Adrenal gland (tissue), 12 donors: ENCODE results near the gene COX20. TPM values are rescaled to one million over a fixed set of nuclear protein-coding genes. Genes with fewer than 3 reads are reported as not detected.

Experiments
- DNase-seq, 7 donors: peaks; one replicate each; pipeline ENCODE4 v3.0.0-alpha.2; 2019 to 2020
- H3K27ac ChIP-seq, 5 donors: fragments of 200-600 bp; sonication (generic) in 4 of 5; 1 replicate in 3 of 5; 2 replicates in 2 of 5; pipeline versions ENCODE4 v1.5.1 to v1.8.0; 2016 to 2020; ENCODE audit warnings: mild to moderate bottlenecking in 1 of 5
- H3K27me3 ChIP-seq: fragments of 200-600 bp; 2 replicates; pipeline ENCODE4 v1.8.0; 2021
- H3K36me3 ChIP-seq, 2 donors: fragments of 200-600 bp; replicated peaks in 1 of 2; 1 replicate in 1 of 2; 2 replicates in 1 of 2; pipeline versions ENCODE4 v1.5.1 to v1.8.0; 2018 to 2022
- H3K4me1 ChIP-seq, 2 donors: fragments of 200-600 bp; replicated peaks in 1 of 2; 1 replicate in 1 of 2; 2 replicates in 1 of 2; pipeline versions ENCODE4 v1.5.1 to v1.8.0; 2018 to 2021
- H3K4me3 ChIP-seq, 4 donors: fragments of 200-600 bp; sonication (generic) in 3 of 4; one replicate each; pipeline ENCODE4 v1.5.1; 2016 to 2018
- H3K9me3 ChIP-seq, 3 donors: fragments of 200-600 bp; sonication (generic) in 1 of 3; replicated peaks in 1 of 3; 1 replicate in 2 of 3; 2 replicates in 1 of 3; pipeline versions ENCODE4 v1.5.1 to v1.8.0; 2016 to 2021
- POLR2A ChIP-seq, 2 donors: fragments of 450-650 bp; IDR thresholded peaks; one replicate each; pipeline ENCODE4 v1.6.1; 2017; ENCODE audit warnings: antibody characterized with exemption in 2 of 2, mild to moderate bottlenecking in 2 of 2, moderate library complexity in 1 of 2
- WGBS, 4 donors: extraction: QIAGEN DNeasy Blood & Tissue Kit in 2 of 4; methylation state at CpG; one replicate each; pipeline versions ENCODE4 v1.1.5 to v1.1.7; 2013 to 2017; 5-methylcytosine and 5-hydroxymethylcytosine counted together
- intact Hi-C, 2 donors: fragments of 100-400 bp; cut with DNase I; formaldehyde crosslinking; loops; one replicate each; pipeline versions ENCODE4 v1.14.1 to v1.15.0; 2022 to 2023
- polyA plus RNA-seq, 3 donors: library from polyadenylated mRNA; stranded (reverse); fragments of 200-250 nt in 2 of 3; fragments of 350-450 nt in 1 of 3; fragmentation: Illumina TruSeq in 1 of 3; extraction: RNeasy Lipid Tissue Mini Kit (QIAGEN cat#74804) in 1 of 3; gene quantifications; one replicate each; pipeline ENCODE4 v1.2.3, GENCODE V29; 2013 to 2014
- total RNA-seq, 9 donors: library from RNA; depleted of rRNA in 4 of 9; stranded (reverse); fragments of >200 nt in 4 of 9; fragments of 120-200 nt in 1 of 9; fragmentation: NEBNext Ultra II Directional in 1 of 9; extraction: Animal tissue kit (Norgen Biotek cat#: 25700) in 1 of 9; gene quantifications; one replicate each; pipeline versions ENCODE4 v1.1.0 to v1.2.4, GENCODE V29; 2013 to 2023
- TF ChIP-seq, protein P1 (sequence below), 6 experiments: fragments of 450-650 bp in 4 of 6; fragments of 200-600 bp in 2 of 6; sonication (generic) in 1 of 6; IDR thresholded peaks; 1 replicate in 5 of 6; 2 replicates in 1 of 6; pipeline versions ENCODE4 v1.5.1 to v1.8.0; 2016 to 2021; ENCODE audit warnings: antibody characterized with exemption in 6 of 6, mild to moderate bottlenecking in 2 of 6, moderate library complexity in 1 of 6
- donor health status: healthy with polysubstance abuse.
- donor health status: Bipolar disorder and iron deficiency.
- donor health status: DM: yes; HTN: yes; CAD: no.
- donor health status: DM: no; HTN: no; CAD: no.
- donor health status: DM: no; HTN: no; CAD: no.
- donor health status: DM: yes; HTN: yes; CAD: no.

Gene COX20
- total and polyA plus RNA-seq, 12 donors: 32.2 to 265 (median 46.2) TPM

GRCh38 chr1:244874974-244875579 is 39.6 kb downstream of the COX20 start:
- no peak overlapping the region for H3K27ac ChIP-seq
- intact Hi-C loops: loop anchor here in 1 of 2 donors (10.0 kb wide), 1 partner anchor 80 kb away; no protein-coding TSS in a partner anchor
- DNase-seq: no peak
- no peak overlapping the region for H3K4me3 ChIP-seq
- no peaks in the 10 kb centered on the region for H3K36me3 ChIP-seq
- no peak for TF ChIP-seq POLR2A (IDR thresholded peaks at IDR 0.05)
- TF ChIP-seq, protein P1, sequence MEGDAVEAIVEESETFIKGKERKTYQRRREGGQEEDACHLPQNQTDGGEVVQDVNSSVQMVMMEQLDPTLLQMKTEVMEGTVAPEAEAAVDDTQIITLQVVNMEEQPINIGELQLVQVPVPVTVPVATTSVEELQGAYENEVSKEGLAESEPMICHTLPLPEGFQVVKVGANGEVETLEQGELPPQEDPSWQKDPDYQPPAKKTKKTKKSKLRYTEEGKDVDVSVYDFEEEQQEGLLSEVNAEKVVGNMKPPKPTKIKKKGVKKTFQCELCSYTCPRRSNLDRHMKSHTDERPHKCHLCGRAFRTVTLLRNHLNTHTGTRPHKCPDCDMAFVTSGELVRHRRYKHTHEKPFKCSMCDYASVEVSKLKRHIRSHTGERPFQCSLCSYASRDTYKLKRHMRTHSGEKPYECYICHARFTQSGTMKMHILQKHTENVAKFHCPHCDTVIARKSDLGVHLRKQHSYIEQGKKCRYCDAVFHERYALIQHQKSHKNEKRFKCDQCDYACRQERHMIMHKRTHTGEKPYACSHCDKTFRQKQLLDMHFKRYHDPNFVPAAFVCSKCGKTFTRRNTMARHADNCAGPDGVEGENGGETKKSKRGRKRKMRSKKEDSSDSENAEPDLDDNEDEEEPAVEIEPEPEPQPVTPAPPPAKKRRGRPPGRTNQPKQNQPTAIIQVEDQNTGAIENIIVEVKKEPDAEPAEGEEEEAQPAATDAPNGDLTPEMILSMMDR (IDR thresholded peaks at IDR 0.05): no peak
- 78 to 82% (median 79%) methylated on average over 6 to 7 of the region's 7 CpGs for WGBS, 4 donors
- H3K27me3 ChIP-seq: no peaks in the 10 kb centered on the region
- H3K4me1 ChIP-seq: no peaks in the 10 kb centered on the region
- no peaks in the 10 kb centered on the region for H3K9me3 ChIP-seq

GRCh38 chr1:244876228-244876910 is 40.9 kb downstream of the COX20 start:
- intact Hi-C loops: loop anchor here in 1 of 2 donors (10.0 kb wide), 1 partner anchor 78 kb away; no protein-coding TSS in a partner anchor
- no peak for DNase-seq
- H3K27me3 ChIP-seq: no peaks in the 10 kb centered on the region
- no peaks in the 10 kb centered on the region for H3K36me3 ChIP-seq
- 88 to 91% (median 89%) methylated on average over 8 of the region's 8 CpGs for WGBS, 4 donors
- no peak overlapping the region for H3K27ac ChIP-seq
- H3K4me3 ChIP-seq: no peak overlapping the region
- TF ChIP-seq, protein P1 (IDR thresholded peaks at IDR 0.05): no peak
- no peak for TF ChIP-seq POLR2A (IDR thresholded peaks at IDR 0.05)
- no peaks in the 10 kb centered on the region for H3K9me3 ChIP-seq
- no peaks in the 10 kb centered on the region for H3K4me1 ChIP-seq

DNA sequence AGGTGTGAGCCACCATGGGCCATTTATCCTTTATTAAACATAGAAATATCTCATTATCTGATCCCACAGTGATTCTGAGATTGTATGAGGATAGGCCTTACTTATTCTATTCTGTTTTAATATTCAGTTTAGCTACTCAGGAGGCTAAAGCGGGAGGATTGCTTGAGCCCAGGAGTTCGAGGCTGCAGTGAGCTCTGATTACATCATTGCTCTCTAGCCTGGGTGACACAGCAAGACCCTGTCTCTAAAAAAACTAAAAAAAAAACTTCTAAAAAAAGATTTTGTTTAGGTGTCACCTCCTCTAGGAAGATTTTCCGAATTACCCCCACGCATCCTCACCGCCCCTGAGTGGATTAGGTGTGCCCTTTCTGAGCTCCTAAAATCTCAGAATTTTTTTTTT is 43.2 kb downstream of the COX20 start:
- Histone ChIP-seq H3K27ac (no peak overlapping the region), H3K27me3 (no peaks in the 10 kb centered on the region), H3K4me1 (no peaks in the 10 kb centered on the region), H3K9me3 (no peaks in the 10 kb centered on the region), H3K36me3 (no peaks in the 10 kb centered on the region), H3K4me3 (no peak overlapping the region)
- 86 to 94% (median 93%) methylated on average over 5 of the region's 5 CpGs for WGBS, 4 donors
- TF ChIP-seq, protein P1 (IDR thresholded peaks at IDR 0.05): no peak
- no peak for TF ChIP-seq POLR2A (IDR thresholded peaks at IDR 0.05)
- DNase-seq: no peak
- intact Hi-C loops: loop anchor here in 1 of 2 donors (10.0 kb wide), 1 partner anchor 76 kb away; no protein-coding TSS in a partner anchor

- H3K9me3 ChIP-seq: no peaks in the 10 kb centered on the region
- no peaks in the 10 kb centered on the region for H3K36me3 ChIP-seq
- H3K27me3 ChIP-seq: no peaks in the 10 kb centered on the region
- no peak for TF ChIP-seq POLR2A (IDR thresholded peaks at IDR 0.05)
- TF ChIP-seq, protein P1 (IDR thresholded peaks at IDR 0.05): no peak
- no peaks in the 10 kb centered on the region for H3K4me1 ChIP-seq
- no peak for DNase-seq
- no peak overlapping the region for H3K27ac ChIP-seq
- WGBS, 4 donors: 79 to 84% (median 81%) methylated on average over 11 of the region's 11 CpGs
- intact Hi-C loops: no loop called here
- no peak overlapping the region for H3K4me3 ChIP-seq
Observed at GRCh38 chr1:244881552-244882280, 46.3 kb downstream of the COX20 start.
